Gastroesophageal sphincter (tissue), 3 donors: ENCODE measurements around the gene BCAR3.

ENCODE experiments used
- CTCF ChIP-seq, 4 experiments: fragments of 200-600 bp in 2 of 4; fragments of 450-650 bp in 2 of 4; sonication (generic) in 1 of 4; IDR thresholded peaks; one replicate each; pipeline ENCODE4 v1.5.1; 2017 to 2019; ENCODE audit warnings: antibody characterized with exemption in 4 of 4, mild to moderate bottlenecking in 2 of 4, moderate library complexity in 2 of 4
- EP300 ChIP-seq: sonication (generic); formaldehyde crosslinking; IDR thresholded peaks from one replicate; pipeline ENCODE4 v1.6.1; 2017; ENCODE audit warnings: antibody characterized with exemption, mild to moderate bottlenecking
- POLR2A ChIP-seq, 2 donors: fragments of 450-650 bp; IDR thresholded peaks; one replicate each; pipeline ENCODE4 v1.6.1; 2017; ENCODE audit warnings: antibody characterized with exemption in 2 of 2, mild to moderate bottlenecking in 2 of 2, moderate library complexity in 1 of 2

- TF ChIP-seq CTCF (IDR thresholded peaks at IDR 0.05) = no peak
- TF ChIP-seq EP300 = no peak
- no peak for TF ChIP-seq POLR2A (IDR thresholded peaks at IDR 0.05)
These were observed 21.7 kb downstream of the BCAR3 start for GRCh38 chr1:93659822-93660503.
